Glomerular visceral epithelial cell (primary cell): ENCODE data around the gene MACROH2A1.
A peak's percentile ranks its signal among the peaks of the same experiment; 100 is the strongest.

ENCODE experiments used
- DNase-seq: peaks from one replicate; pipeline ENCODE4 v3.0.0-alpha.2; 2016; ENCODE audit errors: extremely low spot score

MACROH2A1 gene

GRCh38 chr5:135398855-135399793, at the start of gene MACROH2A1:
Gene MACROH2A1, minus strand, starts transcription at chr5:135399231. Its CDS starts 10,138 bp downstream, at chr5:135389093.
- DNase-seq, result peak; percentile 88

GRCh38 chr5:135448071-135448739, 49.2 kb upstream of the MACROH2A1 start:
- DNase-seq, result no peak

GRCh38 chr5:135447298-135447929, 48.4 kb upstream of the MACROH2A1 start, which contains the start of gene DCANP1:
Gene DCANP1, minus strand, starts transcription at chr5:135447348. Its CDS starts 240 bp downstream, at chr5:135447108.
- no peak for DNase-seq

GRCh38 chr5:135446615-135447014, 47.6 kb upstream of the MACROH2A1 start:
- no peak for DNase-seq

- no peak for DNase-seq
Measured at GRCh38 chr5:135446206-135446605, 47.2 kb upstream of the MACROH2A1 start.

GRCh38 chr5:135445306-135445985, 46.4 kb upstream of the MACROH2A1 start:
- no peak for DNase-seq

GRCh38 chr5:135444881-135445280, 45.9 kb upstream of the MACROH2A1 start:
- DNase-seq, result no peak

GRCh38 chr5:135444360-135444759, 45.3 kb upstream of the MACROH2A1 start:
- DNase-seq, result no peak

- DNase-seq, result no peak
Measured at GRCh38 chr5:135443161-135443960, 44.3 kb upstream of the MACROH2A1 start.

- no peak for DNase-seq
Measured at GRCh38 chr5:135442431-135443160, 43.6 kb upstream of the MACROH2A1 start.

GRCh38 chr5:135441919-135442318, 42.9 kb upstream of the MACROH2A1 start:
- no peak for DNase-seq

GRCh38 chr5:135441350-135441831, 42.4 kb upstream of the MACROH2A1 start:
- DNase-seq, result no peak

GRCh38 chr5:135440916-135441315, 41.9 kb upstream of the MACROH2A1 start:
- no peak for DNase-seq

- no peak for DNase-seq
Measured at GRCh38 chr5:135439231-135440205, 40.5 kb upstream of the MACROH2A1 start.

GRCh38 chr5:135438636-135439221, 39.7 kb upstream of the MACROH2A1 start:
- DNase-seq, result no peak

- DNase-seq, result peak; percentile 77
Measured at GRCh38 chr5:135437796-135438560, 38.9 kb upstream of the MACROH2A1 start.

GRCh38 chr5:135437422-135437795, 38.4 kb upstream of the MACROH2A1 start:
- DNase-seq, result no peak
